ENCODE measurements around the gene ZFC3H1.
A peak's percentile ranks its signal among the peaks of the same experiment; 100 is the strongest.
"Not testable (repeated sequence)": the region's sequence is repeated elsewhere in the genome, so short reads cannot be mapped to it uniquely, and the experiment has no call there.

Gene ZFC3H1

DNA sequence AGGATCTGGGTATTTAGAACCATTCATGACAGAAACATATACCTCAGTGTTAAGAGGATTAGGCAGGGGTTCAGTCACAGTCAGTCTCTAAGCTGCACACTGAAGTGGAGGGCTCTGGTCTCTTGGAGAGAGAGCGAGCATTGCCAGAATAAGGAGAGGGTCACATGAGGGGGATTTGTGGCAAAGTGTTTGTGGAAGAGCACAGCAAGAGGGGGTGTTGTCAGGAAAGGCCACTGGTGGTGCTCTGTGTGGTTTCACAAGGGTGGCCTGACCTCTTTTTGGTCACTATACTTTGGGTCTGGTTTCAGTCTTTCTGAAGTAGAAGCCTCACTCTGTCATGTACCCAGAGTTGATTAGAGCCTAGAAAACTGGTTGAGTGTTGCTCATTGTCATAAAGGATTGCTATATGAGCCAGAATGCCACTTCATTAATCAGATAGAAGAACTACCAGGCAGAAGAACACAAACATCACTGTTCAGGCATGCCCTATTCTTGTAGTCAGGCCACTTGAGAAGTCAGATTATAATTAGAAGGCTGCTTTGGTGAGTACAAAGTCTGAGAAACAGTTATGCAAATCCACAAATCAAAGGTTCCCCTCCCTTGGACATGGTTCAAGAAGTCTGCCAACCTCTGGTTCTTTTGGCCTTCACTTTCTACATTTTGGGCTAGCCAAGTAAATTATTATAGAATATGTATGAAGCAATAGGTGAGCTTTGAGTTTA lies 30.6 kb upstream of the ZFC3H1 start:
- Histone ChIP-seq H3K4me3 (IDR thresholded peaks at IDR 0.05; ENCODE audit: insufficient read depth, low read depth, low read length) (no peak overlapping the region), H3K27me3 (ENCODE audit: insufficient read depth, low read depth) (no peaks in the 10 kb centered on the region), H3K9ac (no peak overlapping the region), H3K79me2 (ENCODE audit: insufficient read depth, low read depth) (no peaks in the 10 kb centered on the region), H3K4me1 (ENCODE audit: low read depth, poor library complexity, severe bottlenecking) (peaks cover 41% of the 10 kb centered on the region), H4K20me1 (ENCODE audit: insufficient read depth) (no peaks in the 10 kb centered on the region), H3K36me3 (ENCODE audit: insufficient read depth) (no peaks in the 10 kb centered on the region), H2AFZ (ENCODE audit: low read depth) (no peak overlapping the region), H3K27ac (peak overlapping the region; percentile 4; the same call in 1 of the 2 replicates), H3K4me2 (peak overlapping the region; percentile 32; the same call in 1 of the 2 replicates)
- TF ChIP-seq, protein P1, sequence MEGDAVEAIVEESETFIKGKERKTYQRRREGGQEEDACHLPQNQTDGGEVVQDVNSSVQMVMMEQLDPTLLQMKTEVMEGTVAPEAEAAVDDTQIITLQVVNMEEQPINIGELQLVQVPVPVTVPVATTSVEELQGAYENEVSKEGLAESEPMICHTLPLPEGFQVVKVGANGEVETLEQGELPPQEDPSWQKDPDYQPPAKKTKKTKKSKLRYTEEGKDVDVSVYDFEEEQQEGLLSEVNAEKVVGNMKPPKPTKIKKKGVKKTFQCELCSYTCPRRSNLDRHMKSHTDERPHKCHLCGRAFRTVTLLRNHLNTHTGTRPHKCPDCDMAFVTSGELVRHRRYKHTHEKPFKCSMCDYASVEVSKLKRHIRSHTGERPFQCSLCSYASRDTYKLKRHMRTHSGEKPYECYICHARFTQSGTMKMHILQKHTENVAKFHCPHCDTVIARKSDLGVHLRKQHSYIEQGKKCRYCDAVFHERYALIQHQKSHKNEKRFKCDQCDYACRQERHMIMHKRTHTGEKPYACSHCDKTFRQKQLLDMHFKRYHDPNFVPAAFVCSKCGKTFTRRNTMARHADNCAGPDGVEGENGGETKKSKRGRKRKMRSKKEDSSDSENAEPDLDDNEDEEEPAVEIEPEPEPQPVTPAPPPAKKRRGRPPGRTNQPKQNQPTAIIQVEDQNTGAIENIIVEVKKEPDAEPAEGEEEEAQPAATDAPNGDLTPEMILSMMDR (conservative IDR thresholded peaks at IDR 0.05; ENCODE audit: low read depth, low read length) = no peak

DNA sequence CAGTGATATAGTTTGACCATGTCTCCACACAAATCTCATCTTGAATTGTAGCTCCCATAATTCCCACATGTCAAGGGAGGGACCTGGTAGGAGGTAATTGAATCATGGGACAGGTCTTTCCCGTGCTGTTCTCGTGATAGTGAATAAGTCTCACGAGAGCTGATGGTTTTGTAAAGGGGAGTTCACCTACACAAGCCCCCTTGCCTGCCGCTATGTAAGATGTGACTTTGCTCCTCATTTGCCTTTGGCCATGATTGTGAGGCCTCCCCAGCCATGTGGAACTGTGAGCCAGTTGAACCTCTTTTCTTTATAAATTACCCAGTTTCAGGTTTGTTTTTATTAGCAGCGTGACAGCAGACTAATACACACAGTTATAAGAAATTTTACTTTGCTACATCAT lies 30.0 kb upstream of the ZFC3H1 start:
- H3K79me2 ChIP-seq (ENCODE audit: insufficient read depth, low read depth); H3K4me3 ChIP-seq (IDR thresholded peaks at IDR 0.05; ENCODE audit: insufficient read depth, low read depth, low read length); H3K27me3 ChIP-seq (ENCODE audit: insufficient read depth, low read depth); H3K36me3 ChIP-seq (ENCODE audit: insufficient read depth); H3K4me2 ChIP-seq; H2AFZ ChIP-seq (ENCODE audit: low read depth); H3K9ac ChIP-seq; H4K20me1 ChIP-seq (ENCODE audit: insufficient read depth): not testable (repeated sequence)
- peaks cover 41% of the 10 kb centered on the region for H3K4me1 ChIP-seq (ENCODE audit: low read depth, poor library complexity, severe bottlenecking)
- peak overlapping the region; percentile 4; the same call in 1 of the 2 replicates for H3K27ac ChIP-seq

GRCh38 chr12:71693126-71693525 lies 29.5 kb upstream of the ZFC3H1 start:
- Histone ChIP-seq H4K20me1 (ENCODE audit: insufficient read depth) (no peaks in the 10 kb centered on the region), H3K4me2 (no peak overlapping the region), H3K27ac (no peak overlapping the region), H2AFZ (ENCODE audit: low read depth) (no peak overlapping the region), H3K27me3 (ENCODE audit: insufficient read depth, low read depth) (no peaks in the 10 kb centered on the region), H3K4me3 (IDR thresholded peaks at IDR 0.05; ENCODE audit: insufficient read depth, low read depth, low read length) (no peak overlapping the region), H3K4me1 (ENCODE audit: low read depth, poor library complexity, severe bottlenecking) (peaks cover 41% of the 10 kb centered on the region), H3K9ac (no peak overlapping the region), H3K79me2 (ENCODE audit: insufficient read depth, low read depth) (no peaks in the 10 kb centered on the region), H3K36me3 (ENCODE audit: insufficient read depth) (no peaks in the 10 kb centered on the region)
- TF ChIP-seq, protein P1 (conservative IDR thresholded peaks at IDR 0.05; ENCODE audit: low read depth, low read length) = no peak

- H4K20me1 ChIP-seq (ENCODE audit: insufficient read depth) = no peaks in the 10 kb centered on the region
- no peaks in the 10 kb centered on the region for H3K36me3 ChIP-seq (ENCODE audit: insufficient read depth)
- no peak overlapping the region for H3K4me3 ChIP-seq (IDR thresholded peaks at IDR 0.05; ENCODE audit: insufficient read depth, low read depth, low read length)
- peak overlapping the region; percentile 12; the same call in 1 of the 2 replicates for H3K27ac ChIP-seq
- H3K4me1 ChIP-seq (ENCODE audit: low read depth, poor library complexity, severe bottlenecking) = peaks cover 54% of the 10 kb centered on the region
- H3K9ac ChIP-seq = no peak overlapping the region
- H3K27me3 ChIP-seq (ENCODE audit: insufficient read depth, low read depth) = no peaks in the 10 kb centered on the region
- peak overlapping the region; percentile 4; the same call in 1 of the 2 replicates for H3K4me2 ChIP-seq
- TF ChIP-seq, protein P1 (conservative IDR thresholded peaks at IDR 0.05; ENCODE audit: low read depth, low read length) = no peak
- no peaks in the 10 kb centered on the region; the same call in 1 of the 2 replicates for H3K79me2 ChIP-seq (ENCODE audit: insufficient read depth, low read depth)
- H2AFZ ChIP-seq (ENCODE audit: low read depth) = no peak overlapping the region
Observed at GRCh38 chr12:71691504-71692129, 28.0 kb upstream of the ZFC3H1 start.

Measured in KMS-11 (cell line).